Astrocyte of the hippocampus (primary cell): ENCODE results near the gene ISM2.

Experiments used
- DNase-seq: peaks from one replicate; pipeline ENCODE4 v3.0.0; 2011; ENCODE audit warnings: low read depth, low spot score

Gene ISM2

DNA sequence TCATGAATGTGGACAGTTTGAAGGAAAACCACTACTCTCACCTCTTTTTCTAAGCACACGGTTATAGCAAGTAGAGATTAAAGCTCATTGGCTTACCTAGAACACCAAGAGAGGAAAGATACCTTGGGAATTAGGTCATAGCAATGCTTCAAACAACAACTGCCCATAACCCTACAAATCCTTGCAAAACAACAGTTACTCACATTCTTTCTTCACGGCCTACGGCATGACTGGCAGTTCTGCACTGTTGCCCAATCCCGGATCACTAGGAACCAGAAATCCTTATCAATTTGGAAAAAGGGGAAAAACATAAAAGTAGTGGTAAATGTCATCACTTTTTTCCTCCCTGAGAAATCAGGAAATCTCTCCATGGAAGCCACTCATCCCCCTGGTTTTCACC is 9.6 kb upstream of the ISM2 start:
- peak; percentile 81 for DNase-seq

GRCh38 chr14:77507762-77508161 is 9.1 kb upstream of the ISM2 start:
- no peak for DNase-seq

DNA sequence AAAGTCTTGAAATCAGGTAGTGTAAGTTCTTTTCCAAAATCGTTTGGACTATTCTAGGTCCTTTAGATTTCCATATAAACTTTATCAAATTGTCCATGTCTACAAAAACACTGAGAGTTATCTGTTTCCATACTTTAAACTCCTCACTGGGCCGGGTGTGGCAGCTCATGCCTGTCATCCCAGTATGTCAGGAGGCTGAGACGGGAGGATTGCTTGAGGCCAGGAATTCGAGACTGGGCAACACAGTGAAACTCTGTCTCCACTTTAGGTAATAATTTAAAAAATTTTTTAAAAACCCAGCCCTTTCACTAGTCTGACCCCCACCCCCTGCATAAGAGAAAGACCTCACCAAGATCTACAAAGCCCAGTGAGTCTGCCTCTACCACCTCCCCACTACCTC is 6.4 kb upstream of the ISM2 start:
- no peak for DNase-seq

GRCh38 chr14:77503138-77503537 is 4.5 kb upstream of the ISM2 start:
- DNase-seq, result no peak

GRCh38 chr14:77502109-77502782 is 3.6 kb upstream of the ISM2 start:
- DNase-seq, result no peak

DNA sequence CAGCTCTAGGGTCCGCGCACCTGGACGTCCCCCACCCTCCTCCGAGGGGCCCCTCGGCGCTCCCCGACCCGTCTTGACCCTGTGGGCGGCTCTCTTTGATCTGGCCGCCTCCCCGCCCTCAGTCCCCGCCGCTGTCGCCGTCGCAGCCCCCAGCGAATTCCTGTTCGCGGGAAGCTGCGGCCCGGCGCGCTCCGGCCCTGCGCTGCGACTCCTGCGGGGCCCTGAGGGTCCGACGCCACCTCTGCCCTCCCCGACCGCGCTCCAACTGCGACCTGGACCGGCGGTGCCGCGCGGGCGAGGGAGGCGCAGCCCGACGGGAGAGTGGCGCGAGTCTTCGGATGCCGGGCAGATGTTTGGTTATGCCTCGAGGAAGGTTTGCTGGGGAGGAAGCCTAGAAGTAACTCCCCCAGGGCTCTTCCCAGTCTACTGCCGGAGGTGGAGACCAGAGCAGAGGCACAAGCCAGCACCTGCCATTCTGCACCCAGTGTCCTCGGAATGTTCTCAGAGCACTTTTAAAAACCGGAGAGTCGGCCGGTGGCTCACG is 440 bp upstream of the ISM2 start:
- DNase-seq, result peak; percentile 24

DNA sequence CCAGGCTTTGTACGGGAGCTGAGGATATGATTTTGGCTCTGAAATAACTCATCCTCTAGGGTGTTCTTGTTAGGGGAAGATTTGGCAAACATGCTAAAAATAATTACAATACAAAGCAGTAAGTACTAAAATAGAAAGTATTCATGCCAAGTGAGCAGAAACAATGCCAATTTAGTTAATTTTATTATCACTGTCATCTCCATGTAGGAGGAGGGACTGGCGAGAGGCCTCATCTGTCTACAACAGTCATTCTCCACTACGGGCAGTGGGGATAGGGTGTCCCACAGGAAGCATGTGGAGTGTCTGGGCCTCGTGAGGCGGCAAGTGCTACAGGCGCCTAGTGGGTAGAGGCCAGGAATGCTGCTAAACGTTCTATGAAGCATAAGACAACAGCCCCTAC is 3.3 kb downstream of the ISM2 start:
- no peak for DNase-seq

DNA sequence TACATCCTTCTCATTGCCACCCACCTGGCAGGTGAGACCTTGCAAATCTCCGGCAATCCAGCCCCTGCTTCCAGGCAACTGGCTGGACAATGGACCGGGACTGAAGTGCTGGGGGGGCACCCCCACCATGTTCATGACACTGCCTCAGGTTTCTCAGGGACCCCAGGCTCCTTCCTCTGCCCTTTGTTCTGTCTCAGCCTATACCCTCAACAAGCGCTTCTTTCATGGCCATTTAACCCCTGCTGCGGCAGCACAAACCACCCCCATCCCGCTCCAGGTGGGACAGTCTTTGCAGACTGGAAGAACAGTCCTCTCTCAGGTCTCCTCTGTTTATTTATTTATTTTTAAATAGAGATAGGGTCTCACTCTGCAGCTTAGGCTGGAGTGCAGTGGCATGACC is 7.6 kb downstream of the ISM2 start:
- DNase-seq, result no peak

- DNase-seq, result no peak
Measured at GRCh38 chr14:77490347-77490986, 8.1 kb downstream of the ISM2 start.

- no peak for DNase-seq
Measured at GRCh38 chr14:77489041-77489440, 9.6 kb downstream of the ISM2 start.

DNA sequence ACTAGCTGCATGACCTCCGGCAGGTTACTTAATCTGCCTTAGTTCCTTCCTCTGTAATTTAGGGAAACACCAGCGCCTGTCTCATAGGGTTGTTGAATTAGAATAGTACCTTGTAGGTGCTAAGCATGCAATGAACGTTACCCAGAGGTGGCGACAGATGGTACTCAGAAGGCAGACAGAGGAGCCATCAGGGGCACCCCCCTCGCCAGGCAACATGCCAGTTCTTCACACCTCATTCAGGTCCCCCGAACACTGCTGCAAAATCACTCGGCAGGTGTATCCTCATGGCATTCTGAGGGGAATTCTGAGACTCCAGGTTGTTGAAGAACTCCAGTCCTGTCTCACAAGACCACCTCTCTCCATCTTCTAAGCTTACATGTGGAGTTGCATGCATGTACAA is 10.1 kb downstream of the ISM2 start:
- DNase-seq, result no peak

DNA sequence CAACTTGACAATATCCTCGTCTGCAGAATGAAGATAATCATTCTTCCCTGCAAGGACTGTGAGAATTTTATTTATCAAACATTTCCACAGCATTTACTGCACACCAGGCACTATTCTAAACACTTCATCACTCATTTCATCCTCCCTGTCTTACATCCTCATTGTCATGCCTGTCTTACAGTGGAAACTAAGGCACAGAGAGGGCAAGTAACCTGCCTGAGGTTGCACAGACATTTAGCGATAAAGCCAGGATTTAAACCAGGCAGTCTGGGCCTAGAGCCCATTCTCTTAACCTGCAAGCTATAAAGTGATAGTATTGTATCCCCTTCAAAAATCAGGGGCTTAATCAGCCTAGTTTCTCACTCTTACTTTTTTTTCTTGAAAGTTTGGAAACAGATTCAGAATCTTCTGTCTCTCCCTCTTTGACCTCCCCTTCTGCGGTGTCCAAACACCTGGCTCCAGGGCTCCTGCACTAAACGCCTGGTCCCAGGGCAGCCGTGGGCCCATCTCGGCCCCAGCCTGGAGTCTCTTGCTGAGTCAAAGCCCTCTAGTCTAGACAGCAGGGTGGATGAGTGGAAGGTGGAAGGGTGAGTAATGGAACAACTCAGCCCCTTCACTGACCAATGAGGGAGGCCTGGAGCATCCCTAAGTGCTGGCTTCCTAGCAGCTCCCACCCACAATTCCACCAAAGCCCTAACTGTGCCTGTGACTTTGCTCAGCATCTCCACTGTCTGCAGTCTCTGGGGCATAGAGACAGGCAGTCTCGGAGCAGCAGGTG is 12.5 kb downstream of the ISM2 start:
- DNase-seq, result peak; percentile 71

GRCh38 chr14:77485256-77485655 is 13.4 kb downstream of the ISM2 start:
- peak; percentile 11 for DNase-seq

DNA sequence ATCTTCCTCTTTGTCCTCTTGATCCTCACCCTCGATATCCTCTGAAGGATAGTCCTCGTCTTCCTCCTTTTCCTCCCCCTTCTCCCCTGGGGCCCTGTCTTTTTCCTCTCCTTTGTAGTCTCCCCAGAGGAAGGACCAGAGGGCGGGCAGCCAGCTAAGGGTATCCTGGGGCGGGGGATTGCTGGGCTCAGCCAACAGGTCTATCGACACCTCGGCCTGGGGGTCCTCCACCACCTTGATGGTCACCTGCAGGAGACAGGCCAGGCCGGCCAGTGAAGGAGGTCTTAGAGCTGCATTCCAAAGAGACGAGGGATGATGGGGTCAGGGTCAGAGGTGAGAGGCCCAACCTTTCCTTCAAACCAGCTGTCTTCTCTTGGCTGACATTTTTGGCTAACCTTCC is 16.2 kb downstream of the ISM2 start:
- DNase-seq, result no peak

- DNase-seq, result no peak
Measured at GRCh38 chr14:77478796-77479195, 19.8 kb downstream of the ISM2 start.

DNA sequence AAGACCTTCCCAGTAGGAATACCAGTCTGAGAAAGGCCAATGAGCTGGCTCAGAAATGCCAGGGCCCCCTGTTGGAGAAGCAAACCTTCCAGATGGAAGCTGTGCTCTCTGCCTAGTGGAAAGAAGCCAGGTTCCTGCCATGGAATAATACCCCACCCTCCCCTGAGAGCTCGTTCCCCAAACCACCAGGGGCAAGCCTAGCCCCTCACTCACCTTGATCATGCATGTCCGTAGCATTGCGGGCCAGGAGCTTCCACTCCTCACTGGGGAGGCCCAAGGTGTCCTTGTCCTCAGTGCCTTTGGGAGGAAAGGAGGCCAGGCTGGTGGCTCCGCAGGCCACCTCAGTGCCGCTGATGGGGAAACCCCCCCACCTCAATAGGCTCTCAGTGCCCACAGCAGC is 20.6 kb downstream of the ISM2 start:
- DNase-seq, result no peak

DNA sequence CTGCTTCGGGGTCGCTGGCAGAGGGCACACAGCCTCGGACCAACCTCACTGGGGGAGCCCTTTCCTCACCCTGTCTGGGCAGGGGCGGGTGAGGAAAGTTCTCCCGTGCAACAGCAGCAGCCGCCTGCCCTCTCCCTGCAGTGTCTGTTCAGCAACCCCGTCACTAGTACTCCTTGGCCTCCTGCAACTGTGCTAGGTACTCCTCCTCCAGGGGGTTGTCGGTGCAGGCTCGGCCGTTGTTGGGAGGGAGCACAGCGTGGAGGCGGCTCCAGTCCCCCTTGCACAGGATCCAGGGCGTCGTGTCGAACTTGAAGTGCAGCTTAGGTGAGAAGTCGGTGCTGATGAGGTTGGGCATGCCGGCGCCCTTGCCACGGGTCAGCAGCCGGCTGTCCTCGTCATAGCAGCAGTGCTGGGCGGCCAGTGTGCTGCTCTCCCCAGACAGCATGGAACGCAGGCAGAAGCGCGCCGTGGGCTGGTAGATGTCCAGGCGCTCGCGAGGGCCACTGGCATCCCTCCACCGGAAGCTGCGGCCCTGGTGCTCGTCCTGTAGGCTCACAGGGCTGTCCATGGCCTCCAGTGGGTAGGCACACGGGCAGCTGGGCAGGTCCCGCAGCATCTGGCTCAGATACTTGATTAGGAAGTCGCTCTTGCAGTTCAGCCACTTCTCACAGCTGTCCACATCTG is 23.0 kb downstream of the ISM2 start:
- no peak for DNase-seq

DNA sequence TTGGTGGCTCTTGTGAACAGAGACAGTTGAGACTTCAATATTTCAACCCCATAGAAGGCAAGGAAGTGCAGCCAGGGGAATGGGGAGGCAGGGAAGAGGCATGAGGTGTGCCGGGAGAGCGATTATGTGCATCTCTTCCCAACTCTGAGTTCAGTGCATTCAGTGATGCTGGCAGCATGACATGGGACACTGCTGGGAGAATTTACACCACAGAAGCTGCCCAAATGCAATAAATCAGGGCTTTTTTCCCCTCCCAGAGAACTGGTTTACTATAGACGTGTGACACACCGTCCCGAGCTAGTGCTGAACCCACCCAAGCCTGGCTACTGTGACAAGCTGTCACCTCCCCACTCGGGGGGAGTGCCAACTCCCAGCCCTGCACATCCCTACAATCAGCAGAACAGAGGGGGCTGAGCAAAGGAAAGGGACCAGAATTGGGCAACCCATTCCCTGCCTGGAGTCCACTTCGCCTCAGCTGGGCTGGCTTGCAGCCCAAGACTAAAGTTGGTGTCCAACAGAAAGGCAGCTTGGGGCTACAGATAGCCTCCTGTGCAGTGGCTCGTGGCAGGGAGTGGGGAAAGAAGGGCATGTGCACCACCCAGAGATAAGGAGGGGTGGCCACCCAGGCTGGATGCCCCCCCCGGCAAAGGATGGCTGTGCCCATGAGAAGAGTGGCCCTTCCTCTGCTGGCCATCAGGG is 24.0 kb downstream of the ISM2 start:
- no peak for DNase-seq

DNA sequence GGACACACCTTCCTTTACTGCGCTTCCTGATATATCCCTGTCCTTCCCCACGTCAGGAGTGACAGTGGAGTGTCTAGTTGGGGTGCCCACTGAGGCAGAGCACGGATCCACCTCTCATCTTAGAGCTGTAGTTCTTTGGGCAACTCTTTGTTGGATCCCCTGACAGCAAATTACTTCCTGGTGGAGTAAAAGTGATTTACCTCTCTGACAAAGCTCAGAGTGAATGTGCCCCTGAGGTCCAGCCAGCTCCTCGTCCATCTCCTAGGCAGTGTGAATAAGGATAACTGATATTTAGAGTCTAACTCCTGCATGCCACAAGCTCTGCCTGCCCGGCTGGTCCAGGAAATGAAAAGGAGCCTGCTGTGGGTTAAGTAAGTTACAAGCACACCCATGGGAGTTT is 24.7 kb downstream of the ISM2 start:
- no peak for DNase-seq

GRCh38 chr14:77470224-77470870 is 28.3 kb downstream of the ISM2 start:
- no peak for DNase-seq

- no peak for DNase-seq
Measured at GRCh38 chr14:77469539-77469938, 29.1 kb downstream of the ISM2 start.
